C1 segment of cervical spinal cord (tissue), 14 donors: ENCODE results near the gene DNAJC11.
A peak's percentile ranks its signal among the peaks of the same experiment; 100 is the strongest.
"Not testable (repeated sequence)": the region's sequence is repeated elsewhere in the genome, so short reads cannot be mapped to it uniquely, and the experiment has no call there.

Experiments used
- DNase-seq, 14 donors: peaks; one replicate each; lab custom pipeline; 2025; lab: John Stamatoyannopoulos, UW

Gene DNAJC11

GRCh38 chr1:6601049-6601922 is 100.3 kb downstream of the DNAJC11 start:
- peak in 12 of 14 donors; percentile 60 to 84 (median 70) for DNase-seq

- peak in 3 of 14 donors; percentile 29 to 80 (median 52) for DNase-seq
Measured at GRCh38 chr1:6600410-6601048, 101.1 kb downstream of the DNAJC11 start.

- DNase-seq, result not testable (repeated sequence)
Measured at GRCh38 chr1:6599991-6600390, 101.6 kb downstream of the DNAJC11 start.

GRCh38 chr1:6599141-6599975 is 102.3 kb downstream of the DNAJC11 start:
- DNase-seq, result peak in 1 of 14 donors; percentile 25

- DNase-seq, result no peak
Measured at GRCh38 chr1:6597777-6598131, 103.9 kb downstream of the DNAJC11 start.

- no peak for DNase-seq
Measured at GRCh38 chr1:6596886-6597776, 104.5 kb downstream of the DNAJC11 start.

- no peak for DNase-seq
Measured at GRCh38 chr1:6596351-6596750, 105.3 kb downstream of the DNAJC11 start.

- DNase-seq, result no peak
Measured at GRCh38 chr1:6594977-6595740, 106.5 kb downstream of the DNAJC11 start.

- DNase-seq, result no peak
Measured at GRCh38 chr1:6593810-6594209, 107.8 kb downstream of the DNAJC11 start.

GRCh38 chr1:6592865-6593593 is 108.6 kb downstream of the DNAJC11 start:
- DNase-seq, result no peak

GRCh38 chr1:6592441-6592840 is 109.2 kb downstream of the DNAJC11 start:
- DNase-seq, result no peak

GRCh38 chr1:6591644-6592043 is 110.0 kb downstream of the DNAJC11 start:
- no peak for DNase-seq

GRCh38 chr1:6591222-6591621 is 110.4 kb downstream of the DNAJC11 start:
- peak in 2 of 14 donors; percentile 27 to 42 for DNase-seq

GRCh38 chr1:6590046-6590445 is 111.6 kb downstream of the DNAJC11 start:
- DNase-seq, result no peak

- DNase-seq, result no peak
Measured at GRCh38 chr1:6588893-6589520, 112.6 kb downstream of the DNAJC11 start.

GRCh38 chr1:6588128-6588892 is 113.3 kb downstream of the DNAJC11 start:
- no peak for DNase-seq

GRCh38 chr1:6587261-6588005 is 114.2 kb downstream of the DNAJC11 start:
- peak in 11 of 14 donors; percentile 24 to 86 (median 65) for DNase-seq

GRCh38 chr1:6586404-6586816 is 115.2 kb downstream of the DNAJC11 start:
- no peak for DNase-seq
